ENCODE measurements around the gene SIDT1. TPM values are rescaled to one million over a fixed set of nuclear protein-coding genes. Genes with fewer than 3 reads are reported as not detected.

Gene SIDT1
- total RNA-seq: 0.10 and 0.33 TPM in 2 replicates

DNA sequence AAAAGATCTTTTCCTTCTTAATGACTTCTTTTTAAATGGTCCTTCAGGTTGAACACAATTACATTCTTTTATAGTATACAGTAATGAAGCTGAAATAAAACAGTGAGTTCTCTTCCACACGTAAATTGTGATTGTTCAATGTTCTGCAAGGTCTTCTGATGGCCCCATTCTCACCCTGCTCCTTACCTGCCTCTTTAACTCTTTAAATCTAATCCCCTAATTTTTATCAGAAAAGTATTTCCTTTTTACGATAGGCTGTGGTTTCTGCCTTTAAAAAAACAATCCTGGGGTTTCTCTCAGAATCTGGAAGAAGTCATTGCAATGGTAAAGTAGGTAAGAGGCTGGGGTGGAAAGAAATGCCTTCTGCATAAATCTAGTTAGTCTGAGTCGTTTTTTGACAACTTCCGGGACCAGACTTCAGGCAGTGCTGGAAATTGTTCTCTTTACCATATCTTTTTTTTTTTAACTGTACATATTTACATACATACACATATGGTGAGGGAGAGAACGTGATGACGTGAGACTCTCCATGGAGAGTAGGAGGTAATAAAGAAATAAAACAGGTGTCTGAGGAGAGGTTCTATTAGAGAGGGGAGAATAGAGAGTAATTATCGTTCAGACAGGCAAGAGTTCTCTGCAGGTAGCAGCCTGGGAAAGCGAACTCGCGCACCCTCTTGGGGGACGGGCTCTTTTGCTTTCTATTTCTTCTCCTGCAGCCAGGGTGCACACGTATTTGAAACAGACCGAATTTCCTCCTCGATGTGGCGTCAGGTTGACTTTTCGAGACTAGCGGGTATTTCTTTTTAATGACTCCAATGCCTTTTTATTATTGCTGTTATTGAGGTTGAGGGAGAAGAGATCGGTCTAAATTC, at the start of gene SIDT1:
Gene SIDT1 (plus strand): TSS at position 730 of the 872 bp plus-strand sequence. CDS start 467 bp downstream, outside the sequence.

Small RNAs within 50 kb of the gene (small RNA-seq; reads per million reads assigned to genes)
- gene MIR4446: not detected
- not detected for gene RN7SL767P

Other genes with a start within 250 kb of the SIDT1 start
- 2.3 and 4.9 TPM in 2 replicates for gene CFAP44, start 91.1 kb upstream of the SIDT1 start, total RNA-seq
- 9.8 and 10.8 TPM in 2 replicates for gene SPICE1, start 17.4 kb upstream of the SIDT1 start, total RNA-seq
- gene USF3, start 164.1 kb downstream of the SIDT1 start, total RNA-seq: 13.0 and 13.7 TPM in 2 replicates
- 174 and 199 TPM in 2 replicates for gene NAA50, start 213.7 kb downstream of the SIDT1 start, total RNA-seq
- gene ATP6V1A, start 214.5 kb downstream of the SIDT1 start, total RNA-seq: 107 and 131 TPM in 2 replicates